Testis (tissue), 2 donors: Measurements from ENCODE around the gene SNED1.

ENCODE experiments used
- CTCF ChIP-seq, 3 experiments: fragments of 450-650 bp in 2 of 3; fragments of 200-600 bp in 1 of 3; sonication (generic) in 1 of 3; IDR thresholded peaks; one replicate each; pipeline ENCODE4 v1.5.1; 2016 to 2019; ENCODE audit warnings: antibody characterized with exemption in 3 of 3, mild to moderate bottlenecking in 2 of 3, moderate library complexity in 1 of 3
- POLR2A ChIP-seq: fragments of 450-650 bp; IDR thresholded peaks from one replicate; pipeline ENCODE4 v1.6.1; 2017; ENCODE audit warnings: antibody characterized with exemption, mild to moderate bottlenecking, moderate library complexity

- no peak for TF ChIP-seq CTCF (IDR thresholded peaks at IDR 0.05)
- TF ChIP-seq POLR2A, result no peak
These were observed 137.3 kb downstream of the SNED1 start for GRCh38 chr2:241135737-241136136.
